ENCODE measurements around the gene NMRK1.
A peak's percentile ranks its signal among the peaks of the same experiment; 100 is the strongest.

Gene NMRK1

DNA sequence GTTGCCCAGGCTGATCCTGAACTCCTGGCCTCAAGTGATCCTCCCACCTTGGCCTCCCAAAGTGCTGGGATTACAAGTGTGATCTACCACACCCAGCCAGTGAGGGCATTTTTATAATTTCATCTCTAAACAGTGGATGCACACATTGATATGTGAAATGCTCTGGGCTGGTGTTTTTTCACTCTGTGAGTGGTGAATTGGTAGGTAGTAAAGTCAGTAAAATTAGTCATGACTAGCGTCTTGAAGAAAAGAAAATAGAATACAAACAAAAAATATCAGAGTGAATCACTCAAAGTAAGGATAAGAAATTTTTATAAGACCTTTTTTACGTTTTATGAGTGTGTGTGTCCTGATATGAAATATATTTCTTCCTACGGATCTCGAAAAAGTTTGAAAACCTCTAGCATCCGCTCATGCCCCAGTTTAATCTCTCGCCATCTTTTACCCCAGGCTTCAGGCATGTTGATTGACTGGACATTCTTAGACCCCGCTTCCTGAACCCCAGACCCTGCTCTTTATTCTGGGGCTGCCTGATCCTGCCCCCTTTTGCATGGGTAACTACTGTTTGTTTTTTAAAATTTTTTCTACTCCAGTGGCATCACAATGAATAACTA is 14.3 kb upstream of the NMRK1 start:
- no peak for DNase-seq (ENCODE audit: low read depth)

DNA sequence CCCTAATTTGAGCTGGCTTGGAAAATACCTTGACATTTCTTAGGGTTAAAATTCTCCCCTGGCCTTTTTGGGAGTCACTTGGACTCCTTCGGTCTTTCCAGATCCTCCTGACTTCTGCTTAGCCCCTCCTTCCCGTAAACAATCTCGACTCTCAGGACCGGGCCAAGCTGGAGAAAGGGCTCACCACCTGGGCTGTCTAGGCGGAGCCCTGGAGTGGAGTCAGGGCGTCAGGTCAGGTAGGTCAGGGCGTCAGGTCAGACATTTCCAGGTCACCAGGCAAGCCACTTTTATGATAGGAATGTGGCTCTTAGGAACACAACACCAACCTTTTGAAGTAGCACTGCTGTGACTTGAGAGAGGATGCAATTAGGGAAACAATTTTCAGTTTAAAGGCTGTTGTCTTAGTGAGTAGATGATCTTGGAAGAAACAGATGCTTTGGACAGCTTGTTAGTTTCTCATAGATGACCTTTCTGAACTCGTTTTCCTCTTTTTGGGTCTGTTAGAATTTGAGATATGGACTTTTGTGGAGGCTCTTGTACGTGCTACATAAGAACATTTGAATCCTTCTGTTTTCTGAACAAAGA is 13.1 kb upstream of the NMRK1 start:
- no peak for DNase-seq (ENCODE audit: low read depth)

DNA sequence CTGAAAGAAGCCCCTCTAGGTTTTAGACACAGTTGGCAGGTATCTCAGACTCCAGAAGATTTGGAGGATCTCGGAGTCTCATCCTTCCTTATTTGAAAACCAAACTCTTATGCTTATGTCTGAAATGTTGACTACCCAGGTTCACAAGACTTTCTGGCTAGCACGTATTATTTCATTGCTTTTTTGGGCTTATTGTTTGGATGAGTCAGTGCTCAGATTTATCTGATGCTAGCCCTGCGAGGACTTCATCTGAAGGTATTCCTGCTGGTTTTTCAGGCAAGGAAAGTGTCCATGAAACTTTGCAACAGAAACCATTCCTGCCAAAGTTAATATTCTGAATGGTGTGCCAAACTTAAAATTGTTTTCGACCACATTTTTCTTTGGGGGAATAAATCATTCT is 8.8 kb upstream of the NMRK1 start:
- DNase-seq (ENCODE audit: low read depth), result no peak

DNA sequence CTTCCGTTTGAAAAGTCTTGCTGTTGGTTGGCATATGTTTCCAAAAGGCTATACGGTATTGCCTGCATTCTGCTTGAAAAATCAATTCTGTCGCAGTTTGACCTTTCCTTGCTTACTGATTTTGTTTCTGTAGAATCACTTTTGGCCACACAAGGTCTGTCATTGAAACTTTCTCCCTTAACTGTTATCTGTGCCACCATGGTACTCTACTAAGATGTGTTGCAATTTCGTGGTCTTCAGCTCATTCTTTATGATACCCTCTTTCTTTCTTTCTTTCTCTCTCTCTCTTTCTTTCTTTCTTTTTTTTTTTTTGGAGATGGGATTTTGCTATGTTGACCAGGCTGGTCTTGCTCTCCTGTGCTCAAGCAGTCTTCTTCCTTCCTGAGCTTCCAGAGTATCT is 4.8 kb upstream of the NMRK1 start:
- DNase-seq (ENCODE audit: low read depth), result no peak

DNA sequence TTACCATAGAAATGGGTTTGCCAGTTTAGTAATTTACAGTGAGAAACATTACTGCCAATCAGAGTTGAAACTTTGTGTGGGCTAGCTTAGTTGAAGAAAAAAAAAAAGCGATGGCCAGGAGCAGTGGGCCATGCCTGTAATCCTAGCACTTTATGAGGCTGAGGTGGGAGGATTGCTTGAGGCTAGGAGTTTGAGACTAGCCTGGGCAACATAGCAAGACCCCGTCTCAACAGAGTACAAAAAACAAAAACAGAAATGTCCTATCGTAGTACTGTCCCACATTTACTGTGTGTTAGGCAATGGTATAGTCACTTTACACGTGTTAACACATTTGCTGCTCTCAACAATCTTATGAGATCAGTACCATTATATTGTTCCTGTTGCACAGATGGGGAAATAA is 2.6 kb upstream of the NMRK1 start:
- DNase-seq (ENCODE audit: low read depth), result no peak

DNA sequence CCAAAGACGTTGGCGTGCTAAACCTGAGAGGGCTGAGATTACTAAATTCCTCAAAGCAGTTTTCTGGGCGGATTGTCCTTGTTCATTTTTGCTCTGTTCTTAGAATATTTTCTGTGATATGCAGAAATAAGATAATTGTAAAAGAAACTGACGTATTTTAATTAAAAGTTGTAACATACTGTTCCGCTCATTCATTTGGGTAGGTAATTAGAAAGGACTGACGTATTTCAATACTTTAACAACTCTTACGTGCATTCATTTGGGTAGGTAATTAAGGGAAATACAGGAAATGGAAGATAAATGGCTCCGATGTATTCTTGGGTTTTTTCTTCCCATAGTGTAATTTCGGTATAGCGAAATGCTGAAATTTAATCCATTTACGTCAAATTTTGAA is 1.4 kb upstream of the NMRK1 start:
- no peak for DNase-seq (ENCODE audit: low read depth)

DNA sequence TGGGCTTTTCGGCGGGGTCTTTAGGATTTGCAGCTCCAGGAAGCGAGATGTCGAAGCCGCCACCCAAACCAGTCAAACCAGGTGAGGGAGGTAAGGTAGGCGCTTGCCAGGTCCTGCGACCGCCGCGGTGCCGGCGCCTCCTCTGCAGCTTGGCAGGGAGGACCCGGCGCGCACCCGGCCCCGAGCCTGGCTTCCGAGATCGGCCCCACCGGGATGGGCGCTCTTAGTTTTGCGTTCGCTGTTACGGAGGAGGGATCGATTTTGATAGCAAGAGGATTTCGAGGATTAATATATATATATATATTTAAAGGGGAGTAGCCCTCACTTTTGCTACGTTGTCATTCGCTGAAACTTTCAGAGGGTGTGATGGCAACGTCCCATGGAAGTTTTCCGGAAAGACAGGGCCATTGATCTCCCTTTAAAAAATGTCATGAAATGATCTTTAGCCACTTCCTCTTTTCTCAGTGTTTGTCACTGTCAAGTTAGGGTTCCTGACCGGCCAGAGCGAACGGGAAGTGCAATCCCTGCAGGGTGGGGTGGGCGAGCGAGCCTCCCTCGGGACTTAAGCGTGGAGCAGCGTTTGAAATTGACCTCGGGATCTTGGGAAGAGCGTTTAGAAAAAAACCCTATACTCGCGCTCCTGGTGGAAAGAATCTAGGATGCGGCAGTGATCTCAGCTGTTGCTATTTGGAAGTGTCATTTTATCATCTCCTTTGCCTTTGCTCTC is 854 bp upstream of the NMRK1 start:
- peak; percentile 9 for DNase-seq (ENCODE audit: low read depth)

DNA sequence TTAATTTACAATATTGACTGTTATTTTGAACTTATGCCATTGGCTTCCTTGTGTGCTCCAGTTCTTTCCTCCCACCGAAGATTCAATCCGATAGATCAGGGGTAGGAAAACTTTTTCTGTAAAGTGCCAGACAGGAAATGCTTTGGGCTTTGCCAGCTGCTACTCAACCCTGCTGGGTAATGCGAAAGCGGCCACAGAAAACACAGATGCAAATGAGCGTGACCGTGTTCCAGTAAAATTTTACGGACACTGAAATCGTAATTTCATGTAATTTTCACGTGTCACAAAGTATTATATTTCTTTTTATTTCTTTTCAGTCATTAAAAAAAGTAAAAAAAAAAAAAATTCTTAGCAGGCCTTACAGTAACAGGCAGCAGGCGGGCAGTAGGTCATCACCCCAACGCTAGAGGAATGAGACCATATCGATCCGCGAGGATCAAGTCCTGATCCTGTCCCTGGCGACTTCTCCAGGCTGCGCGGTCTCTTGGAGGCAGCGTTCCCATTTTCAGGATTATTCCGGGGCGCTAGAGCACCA is 599 bp downstream of the NMRK1 start:
- peak; percentile 14 for DNase-seq (ENCODE audit: low read depth)

DNA sequence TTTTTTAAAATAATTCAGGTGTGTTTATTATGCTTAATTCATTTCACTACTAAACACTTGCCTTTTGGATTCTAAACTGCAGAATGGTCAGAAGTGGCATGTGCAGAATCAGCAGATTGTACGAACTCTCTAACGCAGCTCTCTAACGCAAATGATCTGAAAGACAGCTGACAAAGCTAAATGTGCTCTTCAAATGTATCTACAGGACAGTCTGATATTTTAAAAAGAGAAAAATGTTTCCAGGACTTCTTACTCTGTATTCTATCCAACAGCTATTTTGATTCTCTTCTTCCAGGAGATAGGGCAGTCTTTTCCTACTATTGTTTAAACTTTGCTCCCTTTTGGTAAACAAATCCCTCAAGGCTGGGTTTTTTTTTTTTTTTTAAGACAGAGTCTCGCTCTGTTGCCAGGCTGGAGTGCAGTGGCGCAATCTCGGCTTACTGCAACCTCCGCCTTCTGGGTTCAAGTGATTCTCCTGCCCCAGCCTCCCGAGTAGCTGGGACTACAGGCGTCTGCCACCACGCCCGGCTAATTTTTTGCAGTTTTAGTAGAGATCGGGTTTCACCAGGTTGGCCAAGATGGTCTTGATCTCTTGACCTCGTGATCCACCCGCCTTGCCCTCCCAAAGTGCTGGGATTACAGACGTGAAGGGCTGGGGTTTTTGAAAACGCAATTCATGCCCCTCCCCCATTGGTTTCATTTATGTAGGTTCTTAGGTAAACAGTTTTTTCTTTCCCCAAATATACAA is 1.2 kb downstream of the NMRK1 start:
- DNase-seq (ENCODE audit: low read depth), result no peak

DNA sequence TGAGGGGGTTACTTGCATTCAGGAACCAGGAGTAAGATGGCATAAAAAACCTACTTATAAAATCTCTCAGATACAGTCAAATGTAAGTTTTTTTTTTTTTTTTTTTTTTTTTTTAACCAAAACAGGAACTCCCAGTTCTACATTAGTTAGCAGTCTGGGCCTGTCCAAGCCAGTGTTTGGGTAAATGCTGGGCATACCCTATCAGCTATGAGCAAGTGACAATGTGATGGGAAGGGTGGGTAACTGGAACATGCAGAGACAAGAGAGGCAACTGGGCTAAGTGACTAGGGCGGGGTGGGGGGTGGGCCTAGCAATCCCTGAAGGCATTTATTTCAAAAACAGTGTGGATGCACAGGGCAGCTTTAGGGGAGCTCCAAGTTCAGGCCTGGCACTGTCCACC is 2.3 kb downstream of the NMRK1 start:
- no peak for DNase-seq (ENCODE audit: low read depth)

DNA sequence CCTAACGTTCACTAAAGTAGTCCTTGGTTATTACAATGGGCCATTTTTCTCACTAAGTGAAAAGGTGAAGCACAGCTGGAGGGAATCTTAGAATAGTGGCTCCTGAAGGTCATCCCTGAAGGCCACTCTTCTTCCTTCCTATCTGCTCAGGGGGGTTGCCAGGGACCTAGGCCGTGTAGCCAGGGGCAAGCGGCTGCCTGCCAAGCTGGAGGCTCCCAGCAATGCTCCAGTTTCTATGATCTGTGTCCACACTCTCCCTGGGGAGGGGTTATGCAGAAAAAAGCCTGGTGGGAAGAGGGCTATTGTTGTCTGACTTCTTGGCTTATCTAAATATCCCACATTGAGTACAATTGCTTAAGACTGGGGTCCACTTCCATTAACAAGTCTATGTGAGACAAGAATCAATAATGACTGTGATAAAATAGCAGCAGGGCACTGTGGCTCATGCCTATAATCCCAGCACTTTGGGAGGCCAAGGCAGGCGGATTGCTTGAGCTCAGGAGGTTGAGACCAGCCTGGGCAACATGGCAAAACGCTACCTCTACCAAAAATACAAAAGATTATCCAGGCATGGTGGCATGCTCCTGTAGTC is 3.8 kb downstream of the NMRK1 start:
- no peak for DNase-seq (ENCODE audit: low read depth)

DNA sequence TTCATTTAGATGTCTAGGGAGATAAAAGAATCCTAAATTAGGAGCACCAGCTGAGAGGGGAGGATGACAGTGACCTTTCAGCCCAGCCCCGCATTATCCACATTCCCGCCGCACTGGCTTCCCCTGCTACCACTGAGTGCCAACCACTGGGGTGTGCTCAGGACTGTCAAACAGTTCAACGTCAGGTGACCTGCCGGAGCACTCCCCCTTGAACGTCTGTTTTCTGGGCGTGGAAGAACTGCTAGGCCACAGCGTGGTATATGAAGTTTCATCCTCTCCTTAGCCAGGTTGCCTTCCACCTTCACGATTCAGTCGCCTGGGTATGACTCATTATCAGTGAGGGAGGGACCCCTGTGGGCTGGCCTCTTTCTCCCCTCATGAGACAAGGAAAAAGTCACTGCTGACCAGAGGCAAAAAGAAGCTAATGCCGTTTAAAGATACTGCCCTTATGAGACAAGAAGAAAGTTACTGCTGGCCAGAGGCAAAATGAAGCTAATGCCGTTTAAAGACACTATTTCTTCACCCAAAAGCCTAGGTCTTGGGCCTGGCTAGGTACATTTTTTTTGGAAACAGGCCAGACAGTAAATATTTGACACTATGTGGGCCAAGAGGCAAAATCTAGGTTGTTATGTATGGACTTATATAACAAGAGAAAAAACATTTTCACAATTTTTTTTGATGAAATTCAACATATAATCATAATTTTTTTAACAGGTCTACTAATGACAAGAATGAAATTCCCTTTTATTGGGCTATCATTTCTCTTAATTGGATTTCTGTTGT is 4.6 kb downstream of the NMRK1 start:
- DNase-seq (ENCODE audit: low read depth), result no peak

DNA sequence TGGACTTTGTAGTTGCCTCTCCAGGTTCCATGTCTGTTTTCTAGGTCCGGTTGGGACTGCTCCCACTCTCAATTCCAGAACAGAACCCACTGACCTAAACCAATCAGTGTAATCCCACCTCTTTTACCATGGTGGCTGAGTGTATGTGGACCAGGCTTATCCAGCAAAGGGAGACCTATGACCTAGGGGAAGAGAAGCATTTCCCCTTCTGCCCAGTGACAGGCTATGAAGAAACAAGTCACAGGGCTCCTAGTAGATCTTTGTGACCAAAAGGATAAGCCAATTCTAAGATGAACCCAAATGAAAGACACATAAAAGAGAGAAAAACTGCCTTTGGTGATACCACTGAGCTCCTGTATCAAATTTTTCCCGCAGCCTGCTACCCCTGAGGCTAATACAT is 6.3 kb downstream of the NMRK1 start:
- no peak for DNase-seq (ENCODE audit: low read depth)

DNA sequence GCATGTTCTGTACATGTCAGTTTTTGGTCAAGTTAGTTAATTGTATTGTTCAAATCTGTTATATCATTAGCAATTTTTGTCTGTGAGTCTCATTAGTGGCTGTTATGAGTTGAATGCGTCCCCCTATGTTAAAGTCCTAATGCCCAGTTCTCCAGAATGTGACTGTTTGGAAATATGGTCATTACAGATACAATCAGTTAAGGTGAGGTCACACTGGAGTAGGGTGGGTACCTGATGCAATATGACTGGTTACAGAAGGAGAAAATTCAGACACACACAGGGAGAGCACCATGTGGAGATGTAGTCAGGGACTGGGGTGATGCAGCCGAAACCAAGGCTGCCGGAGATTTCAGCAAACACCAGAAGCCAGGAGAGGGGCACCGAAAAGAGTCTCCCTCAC is 15.1 kb downstream of the NMRK1 start:
- DNase-seq (ENCODE audit: low read depth), result no peak

DNA sequence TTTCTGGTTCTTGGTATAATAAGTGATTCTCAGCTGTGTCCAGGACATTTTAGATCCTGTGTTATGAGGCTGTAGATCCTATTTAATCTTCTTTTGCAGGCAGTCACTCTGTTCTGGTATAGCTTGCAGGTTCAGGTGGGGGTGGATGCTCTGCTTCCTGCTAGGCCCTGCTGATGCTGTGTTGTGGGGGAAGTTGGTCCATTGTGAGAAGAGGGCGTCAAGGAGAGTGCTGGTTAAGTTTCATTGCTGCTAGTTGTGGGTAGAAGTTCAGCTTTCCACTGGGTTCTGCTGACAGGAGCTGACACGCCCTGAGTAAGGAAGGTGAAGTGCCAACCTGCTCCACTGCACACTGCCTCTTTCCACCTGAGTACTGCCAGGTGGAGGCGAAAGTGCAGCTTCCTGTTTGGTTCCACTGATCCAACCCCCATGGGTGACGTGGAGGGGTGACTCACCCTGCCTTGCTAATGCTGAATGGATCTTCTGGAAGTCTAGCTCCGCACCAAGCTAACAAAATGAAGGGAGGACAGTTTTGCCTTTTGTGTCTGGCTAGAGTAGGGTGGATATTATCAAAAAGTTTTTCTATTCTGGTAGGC is 16.3 kb downstream of the NMRK1 start:
- DNase-seq (ENCODE audit: low read depth), result peak; percentile 41

DNA sequence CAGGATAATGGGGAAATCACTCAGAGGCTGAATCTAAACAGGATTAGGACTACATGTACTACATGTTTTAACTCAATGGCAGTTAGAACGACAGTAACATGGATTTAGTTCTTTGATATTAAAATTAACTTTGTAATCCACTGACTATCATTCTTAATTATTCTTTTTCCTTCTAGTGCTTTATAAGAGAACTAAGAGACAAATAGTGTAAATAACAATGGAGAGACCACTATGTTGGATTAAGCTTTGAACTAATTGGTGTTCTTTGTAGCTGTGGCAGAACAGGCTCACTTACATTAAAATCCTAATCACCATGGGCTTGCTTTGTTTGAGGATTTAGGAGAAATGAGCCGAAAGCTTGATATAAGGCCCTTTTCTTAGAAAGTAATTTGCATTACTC is 18.8 kb downstream of the NMRK1 start:
- DNase-seq (ENCODE audit: low read depth), result no peak

DNA sequence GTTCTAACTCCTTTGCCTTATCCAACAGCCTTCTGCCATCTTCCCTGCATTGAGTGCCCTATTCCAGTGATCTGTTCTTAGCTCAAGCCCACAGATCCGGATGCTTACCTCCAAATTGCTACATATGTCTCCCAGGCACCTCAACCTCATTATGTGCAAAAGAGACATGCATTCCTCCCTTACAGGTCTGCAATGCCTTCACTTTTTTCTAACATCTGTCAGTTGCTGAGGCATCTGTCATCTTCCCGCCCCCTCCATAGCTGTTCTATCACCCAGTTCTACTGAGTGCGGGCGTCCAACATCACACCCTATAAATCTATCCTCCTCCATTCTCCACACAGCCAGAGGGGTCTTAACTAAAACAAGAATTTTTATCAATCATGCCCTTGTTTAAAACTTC is 20.1 kb downstream of the NMRK1 start:
- no peak for DNase-seq (ENCODE audit: low read depth)

DNA sequence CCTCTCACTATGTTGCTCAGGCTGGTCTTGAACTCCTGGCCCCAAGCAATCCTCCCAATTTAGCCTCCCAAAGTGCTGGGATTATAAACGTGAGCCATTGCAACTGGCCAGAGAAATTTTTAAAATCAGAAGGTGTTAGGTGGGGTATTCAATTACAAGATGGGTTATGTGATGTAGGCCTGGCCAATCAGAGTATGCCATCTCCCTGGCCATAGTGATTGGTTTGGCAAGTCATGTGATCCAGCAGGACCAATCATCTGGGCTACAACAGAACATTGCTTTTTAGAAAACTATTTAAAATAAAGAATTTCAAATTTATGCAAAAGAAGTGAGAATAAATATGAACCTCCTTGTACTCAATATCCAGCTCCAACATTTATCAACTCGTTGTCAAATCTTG is 22.4 kb downstream of the NMRK1 start:
- no peak for DNase-seq (ENCODE audit: low read depth)

DNA sequence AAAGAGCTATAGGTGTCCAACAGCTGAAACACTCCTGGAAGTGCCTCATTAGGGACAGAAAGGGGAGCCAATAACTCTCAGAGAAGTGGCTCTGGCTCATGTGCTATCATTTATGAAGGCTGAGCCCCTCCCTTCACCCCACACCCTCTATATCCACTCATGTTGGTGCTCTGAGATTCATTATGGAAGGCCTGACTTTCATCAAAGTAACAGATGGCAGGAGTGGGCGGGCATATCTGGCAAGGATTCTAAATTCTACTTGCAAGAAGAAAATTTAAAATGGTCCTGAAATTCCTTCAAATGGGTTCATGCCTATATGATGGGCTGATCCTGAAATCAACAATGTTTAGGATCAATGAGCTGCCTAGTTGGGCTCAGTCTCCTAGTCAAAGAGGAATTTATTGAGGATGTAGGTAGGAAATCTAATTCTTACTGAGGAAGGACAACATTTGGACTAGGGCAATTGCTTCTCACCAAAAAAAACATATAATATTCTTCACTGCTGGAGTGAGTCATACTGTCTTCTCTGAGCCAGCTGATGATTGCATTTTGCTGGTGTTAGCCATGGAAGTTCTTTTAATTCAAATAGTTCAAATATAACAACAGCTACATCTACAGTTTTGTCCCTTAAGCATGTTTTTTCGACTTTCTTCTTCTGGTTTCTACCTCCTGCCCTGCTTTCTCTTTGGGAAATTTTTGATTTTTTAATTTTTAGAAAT is 23.5 kb downstream of the NMRK1 start:
- DNase-seq (ENCODE audit: low read depth), result no peak

DNA sequence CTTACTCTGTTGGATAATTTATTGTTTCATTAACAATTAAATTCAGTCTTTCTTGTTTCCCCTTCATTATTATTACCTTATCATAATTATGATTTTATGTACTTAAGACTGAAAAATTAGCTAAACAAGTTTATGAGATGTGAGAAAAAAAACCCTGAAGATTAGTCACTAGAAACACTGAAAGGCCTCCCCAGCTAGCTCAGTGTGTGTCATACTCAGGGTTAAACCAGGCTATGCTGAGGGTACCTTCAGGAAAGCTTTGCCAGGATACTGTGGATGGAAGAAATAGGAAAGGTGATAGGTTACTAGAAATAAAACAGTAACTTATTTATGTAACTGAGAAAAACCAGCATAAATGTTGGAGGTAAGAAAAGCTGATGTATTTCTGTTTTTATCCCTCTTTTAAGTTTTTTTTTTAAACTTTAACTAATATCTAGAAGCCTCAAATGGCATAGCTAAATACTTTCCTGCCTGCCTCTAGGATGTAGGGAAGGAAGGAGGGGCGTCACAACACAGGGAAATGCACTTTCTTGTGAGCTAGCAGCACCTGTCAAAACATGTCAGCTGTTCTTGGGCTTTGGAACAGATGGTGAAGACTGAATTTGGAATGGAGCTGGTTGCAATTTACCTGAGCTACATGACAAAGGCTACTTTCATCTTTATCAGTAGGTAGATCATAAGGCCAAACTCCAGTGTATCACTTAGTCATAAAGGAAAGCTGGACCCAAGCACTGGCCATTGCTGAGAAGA is 24.2 kb downstream of the NMRK1 start:
- DNase-seq (ENCODE audit: low read depth), result no peak
